Activated naive CD4-positive, alpha-beta T cell treated with anti-CD3 and anti-CD28 coated beads for 36 hours (primary cell): Measurements from ENCODE around the gene TLR8. TPM values are rescaled to one million over a fixed set of nuclear protein-coding genes. Genes with fewer than 3 reads are reported as not detected.

Experiments used
- CTCF ChIA-PET: fragments of 350-600 bp; sonication (Branson Sonifier 250); formaldehyde crosslinking; loops from one replicate; lab custom pipeline; 2021; ENCODE audit warnings: antibody characterized with exemption; lab: Charles Lee
- DNase-seq: peaks from one replicate; pipeline ENCODE4 v3.0.0-alpha.2; 2020
- H3K27ac Mint-ChIP-seq: one replicate; pipeline ENCODE4 v1.8.0; 2021; ENCODE audit warnings: mild to moderate bottlenecking, mixed read lengths
- H3K27me3 Mint-ChIP-seq: one replicate; pipeline ENCODE4 v1.8.0; 2021; ENCODE audit warnings: low read depth, mixed read lengths
- H3K36me3 Mint-ChIP-seq: one replicate; pipeline ENCODE4 v1.8.0; 2021; ENCODE audit warnings: low read depth, mixed read lengths
- H3K4me1 Mint-ChIP-seq: one replicate; pipeline ENCODE4 v1.8.0; 2021; ENCODE audit warnings: low read depth, mixed read lengths
- H3K4me3 Mint-ChIP-seq: one replicate; pipeline ENCODE4 v1.8.0; 2021; ENCODE audit warnings: mild to moderate bottlenecking, moderate library complexity, mixed read lengths
- H3K9me3 Mint-ChIP-seq: one replicate; pipeline ENCODE4 v1.8.0; 2021; ENCODE audit warnings: mixed read lengths
- intact Hi-C: fragments of 100-400 bp; cut with micrococcal nuclease; formaldehyde crosslinking; loops from one replicate; pipeline ENCODE4 v1.15.1; 2023
- total RNA-seq, 2 experiments: library from RNA; stranded (reverse); gene quantifications; one replicate each; pipeline ENCODE4 v1.2.3, GENCODE V29; 2021

The TLR8 gene
- total RNA-seq, 2 experiments from 2014 or later, result not detected

- Mint-ChIP-seq H3K4me1 (peaks cover 75% of the 10 kb centered on the region), H3K27ac (peak overlapping the region; percentile 98), H3K27me3 (no peaks in the 10 kb centered on the region), H3K4me3 (peak overlapping the region; percentile 80), H3K36me3 (no peaks in the 10 kb centered on the region), H3K9me3 (no peaks in the 10 kb centered on the region)
- DNase-seq, result no peak
- intact Hi-C loops, result loop anchor here (5.0 kb wide), 2 partner anchors 308 to 523 kb away; no protein-coding TSS in a partner anchor
- CTCF ChIA-PET, result interaction anchor here (0.5 to 12.3 kb wide), 8 partner anchors 23 to 538 kb away, joined by 3 to 125 read pairs (median 12); partner anchors contain the start of gene TMSB4X
Measured at GRCh38 chrX:12949205-12949926, 42.9 kb downstream of the TLR8 start.

GRCh38 chrX:12949927-12950656, 43.7 kb downstream of the TLR8 start:
- Mint-ChIP-seq H3K27me3 (no peaks in the 10 kb centered on the region), H3K4me3 (peak overlapping the region; percentile 80), H3K4me1 (peaks cover 82% of the 10 kb centered on the region), H3K9me3 (no peaks in the 10 kb centered on the region), H3K36me3 (no peaks in the 10 kb centered on the region), H3K27ac (peak overlapping the region; percentile 98)
- intact Hi-C loops, result loop anchor here (1.0 to 5.0 kb wide), 14 partner anchors 24 to 1188 kb away; partner anchors contain the start of genes OFD1, RAB9A, TCEANC and TRAPPC2
- peak; percentile 94 for DNase-seq
- CTCF ChIA-PET, result interaction anchor here (0.9 to 12.3 kb wide), 8 partner anchors 22 to 538 kb away, joined by 3 to 125 read pairs (median 12); partner anchors contain the start of gene TMSB4X

- H3K4me1 Mint-ChIP-seq, result peaks cover 84% of the 10 kb centered on the region
- no peaks in the 10 kb centered on the region for H3K36me3 Mint-ChIP-seq
- CTCF ChIA-PET, result interaction anchor here (0.6 to 12.3 kb wide), 10 partner anchors 21 to 537 kb away, joined by 3 to 125 read pairs (median 8); partner anchors contain the start of gene TMSB4X
Measured at GRCh38 chrX:12950851-12951594, 44.6 kb downstream of the TLR8 start.

GRCh38 chrX:12951595-12951975, 45.2 kb downstream of the TLR8 start:
- Mint-ChIP-seq H3K4me1 (peaks cover 81% of the 10 kb centered on the region), H3K4me3 (peak overlapping the region; percentile 80), H3K27me3 (no peaks in the 10 kb centered on the region), H3K36me3 (no peaks in the 10 kb centered on the region), H3K27ac (peak overlapping the region; percentile 98), H3K9me3 (no peaks in the 10 kb centered on the region)
- intact Hi-C loops, result loop anchor here (1.0 to 5.0 kb wide), 12 partner anchors 19 to 1189 kb away; partner anchors contain the start of genes OFD1, RAB9A, TCEANC and TRAPPC2
- DNase-seq, result no peak
- CTCF ChIA-PET, result interaction anchor here (0.7 to 12.3 kb wide), 6 partner anchors 21 to 140 kb away, joined by 3 to 125 read pairs (median 9); partner anchors contain the start of gene TMSB4X

More at GRCh38 chrX:12950851-12951594, 44.6 kb downstream of the TLR8 start:
- Mint-ChIP-seq H3K27me3 (no peaks in the 10 kb centered on the region), H3K4me3 (peak overlapping the region; percentile 80), H3K9me3 (no peaks in the 10 kb centered on the region), H3K27ac (peak overlapping the region; percentile 98)
- intact Hi-C loops, result loop anchor here (1.0 to 5.0 kb wide), 16 partner anchors 19 to 1189 kb away; partner anchors contain the start of genes OFD1, RAB9A, TCEANC and TRAPPC2
- peak; percentile 83 for DNase-seq

GRCh38 chrX:12953420-12953819, 47.0 kb downstream of the TLR8 start:
- Mint-ChIP-seq H3K36me3 (no peaks in the 10 kb centered on the region), H3K4me1 (peaks cover 71% of the 10 kb centered on the region), H3K9me3 (no peaks in the 10 kb centered on the region), H3K27me3 (no peaks in the 10 kb centered on the region), H3K4me3 (peak overlapping the region; percentile 58), H3K27ac (peak overlapping the region; percentile 98)
- DNase-seq, result no peak
- CTCF ChIA-PET, result interaction anchor here (0.6 to 12.3 kb wide), 2 partner anchors 19 to 73 kb away, joined by 4 to 125 read pairs; partner anchors contain the start of gene TMSB4X
- intact Hi-C loops, result loop anchor here (5.0 kb wide), 3 partner anchors 34 to 1191 kb away; partner anchors contain the start of gene RAB9A

GRCh38 chrX:12954376-12954775, 48.0 kb downstream of the TLR8 start:
- Mint-ChIP-seq H3K9me3 (no peaks in the 10 kb centered on the region), H3K27me3 (no peaks in the 10 kb centered on the region), H3K4me3 (peak overlapping the region; percentile 78), H3K4me1 (peaks cover 66% of the 10 kb centered on the region), H3K36me3 (no peaks in the 10 kb centered on the region), H3K27ac (peak overlapping the region; percentile 98)
- intact Hi-C loops, result loop anchor here (5.0 kb wide), 3 partner anchors 33 to 1192 kb away; partner anchors contain the start of gene RAB9A
- CTCF ChIA-PET, result interaction anchor here (1.3 to 12.3 kb wide), 3 partner anchors 8 to 24 kb away, joined by 5 to 125 read pairs (median 11); partner anchors contain the start of gene TMSB4X
- DNase-seq, result no peak

- Mint-ChIP-seq H3K27me3 (no peaks in the 10 kb centered on the region), H3K4me1 (peaks cover 67% of the 10 kb centered on the region), H3K27ac (peak overlapping the region; percentile 98), H3K4me3 (peak overlapping the region; percentile 78), H3K36me3 (no peaks in the 10 kb centered on the region), H3K9me3 (no peaks in the 10 kb centered on the region)
- intact Hi-C loops, result loop anchor here (5.0 kb wide), 3 partner anchors 32 to 1193 kb away; partner anchors contain the start of gene RAB9A
- DNase-seq, result no peak
- CTCF ChIA-PET, result interaction anchor here (0.8 to 12.3 kb wide), 4 partner anchors 8 to 135 kb away, joined by 4 to 125 read pairs (median 8); partner anchors contain the start of gene TMSB4X
Measured at GRCh38 chrX:12954981-12955380, 48.6 kb downstream of the TLR8 start.

GRCh38 chrX:12955882-12956703, 49.7 kb downstream of the TLR8 start:
- Mint-ChIP-seq H3K36me3 (no peaks in the 10 kb centered on the region), H3K27me3 (no peaks in the 10 kb centered on the region), H3K9me3 (no peaks in the 10 kb centered on the region), H3K4me3 (peak overlapping the region; percentile 83), H3K27ac (peak overlapping the region; percentile 98), H3K4me1 (peaks cover 68% of the 10 kb centered on the region)
- DNase-seq, result peak; percentile 81
- CTCF ChIA-PET, result interaction anchor here (0.6 to 12.3 kb wide), 5 partner anchors 9 to 134 kb away, joined by 3 to 125 read pairs (median 4); partner anchors contain the start of gene TMSB4X
- intact Hi-C loops, result loop anchor here (1.0 kb wide), 2 partner anchors 44 to 120 kb away; no protein-coding TSS in a partner anchor

GRCh38 chrX:12956704-12957534, 50.5 kb downstream of the TLR8 start:
- Mint-ChIP-seq H3K9me3 (no peaks in the 10 kb centered on the region), H3K36me3 (no peaks in the 10 kb centered on the region), H3K4me3 (peak overlapping the region; percentile 83), H3K27me3 (no peaks in the 10 kb centered on the region), H3K27ac (peak overlapping the region; percentile 98), H3K4me1 (peaks cover 69% of the 10 kb centered on the region)
- CTCF ChIA-PET, result interaction anchor here (0.6 to 12.3 kb wide), 7 partner anchors 10 to 531 kb away, joined by 3 to 125 read pairs (median 4); partner anchors contain the start of gene TMSB4X
- intact Hi-C loops, result loop anchor here (1.0 kb wide), 4 partner anchors 9 to 119 kb away; no protein-coding TSS in a partner anchor
- peak; percentile 68 for DNase-seq
